H4 (cell line): Measurements from ENCODE around the gene ADAMTS3. TPM values are rescaled to one million over a fixed set of nuclear protein-coding genes. Genes with fewer than 3 reads are reported as not detected.

Experiments
- DNase-seq: peaks from one replicate; pipeline ENCODE4 v3.0.0-alpha.2; 2015; ENCODE audit warnings: low spot score
- total RNA-seq: library from RNA; depleted of rRNA; stranded (reverse); fragments of >200 nt; shearing (Covaris generic); gene quantifications from 2 replicates; pipeline ENCODE4 v1.2.3, GENCODE V29; 2014; rRNA removed

The ADAMTS3 gene
- total RNA-seq = 6.4 and 7.6 TPM in 2 replicates

DNA sequence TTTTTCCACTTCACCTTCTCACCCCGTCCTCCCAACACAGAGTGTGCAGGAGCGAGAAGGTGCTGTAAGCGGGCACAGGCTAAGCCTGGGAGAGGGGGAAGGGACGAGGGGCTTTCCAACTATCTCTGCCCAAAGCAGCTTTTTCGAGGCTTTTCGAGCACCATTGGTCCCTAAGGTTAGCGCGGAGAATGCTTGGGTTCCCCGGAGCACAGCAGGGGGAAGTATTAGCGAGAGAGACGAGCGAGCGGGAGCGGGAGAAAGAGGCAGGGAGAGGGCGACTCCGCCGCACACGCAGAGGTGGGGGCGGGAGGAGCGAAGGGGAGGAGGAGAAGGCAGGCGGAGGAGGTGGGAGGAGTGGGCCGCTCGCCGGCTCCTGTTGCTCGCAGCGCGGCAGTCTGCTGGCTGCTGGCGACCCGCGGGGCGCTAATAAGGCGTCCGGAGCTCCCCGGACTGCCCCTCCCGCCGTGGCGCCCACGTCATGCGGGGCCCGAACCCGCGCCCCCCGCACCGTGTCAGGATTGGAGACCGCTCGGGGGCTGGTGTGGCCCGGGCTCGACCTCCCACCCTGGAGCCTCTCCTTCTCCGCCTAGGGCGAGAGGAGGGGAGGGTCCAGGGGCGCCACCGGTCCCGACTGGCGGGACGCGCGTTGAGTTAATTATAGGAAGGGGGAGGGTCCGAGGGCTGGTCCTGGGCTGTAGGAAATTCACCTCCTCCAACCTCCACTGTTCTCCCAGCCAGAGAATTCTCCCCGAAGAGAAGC is at the start of gene ADAMTS3:
TSS of gene ADAMTS3 (minus strand) at position 263 of the 760 bp plus-strand sequence. CDS start 459 bp downstream, outside the sequence.
- peak; percentile 64 for DNase-seq

GRCh38 chr4:72613959-72614358 is 44.9 kb upstream of the ADAMTS3 start:
- DNase-seq = no peak

DNA sequence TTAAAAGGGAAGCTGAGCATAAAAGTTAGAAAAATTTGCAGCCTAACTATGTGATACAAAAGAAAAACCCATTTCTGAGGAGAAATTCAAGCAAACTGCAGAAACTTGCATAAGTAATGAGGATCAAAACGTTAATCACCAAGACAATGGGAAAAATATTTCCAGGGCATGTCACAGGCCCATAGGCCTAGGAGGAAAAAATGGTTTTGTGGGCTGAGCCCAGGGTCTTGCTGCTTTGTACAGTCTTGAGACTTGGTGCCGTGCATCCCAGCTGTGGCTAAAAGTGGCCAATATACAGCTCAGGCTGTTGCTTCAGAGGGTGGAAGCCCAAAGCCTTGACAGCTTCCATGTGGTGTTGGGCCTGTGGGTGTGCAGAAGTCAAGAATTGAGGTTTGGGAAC is 37.7 kb upstream of the ADAMTS3 start:
- DNase-seq = no peak

DNA sequence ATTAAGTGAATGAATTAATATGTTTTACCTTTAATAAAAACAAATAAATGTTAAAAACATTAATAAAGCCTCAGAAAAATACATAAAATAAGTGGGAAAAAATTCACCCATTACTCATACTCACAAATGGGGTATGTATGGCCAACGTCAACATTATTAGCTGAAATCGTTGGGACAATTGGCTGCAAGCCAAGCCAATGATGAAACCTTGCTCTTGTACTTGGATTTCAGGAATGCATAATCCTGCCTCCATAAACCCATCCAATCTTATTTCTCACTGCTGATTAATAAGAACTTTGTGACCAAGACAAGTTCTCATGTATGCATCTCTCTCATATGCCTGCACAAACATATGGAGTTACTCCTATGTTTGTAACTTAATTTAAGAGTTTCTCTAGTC is 35.3 kb upstream of the ADAMTS3 start:
- DNase-seq = no peak

DNA sequence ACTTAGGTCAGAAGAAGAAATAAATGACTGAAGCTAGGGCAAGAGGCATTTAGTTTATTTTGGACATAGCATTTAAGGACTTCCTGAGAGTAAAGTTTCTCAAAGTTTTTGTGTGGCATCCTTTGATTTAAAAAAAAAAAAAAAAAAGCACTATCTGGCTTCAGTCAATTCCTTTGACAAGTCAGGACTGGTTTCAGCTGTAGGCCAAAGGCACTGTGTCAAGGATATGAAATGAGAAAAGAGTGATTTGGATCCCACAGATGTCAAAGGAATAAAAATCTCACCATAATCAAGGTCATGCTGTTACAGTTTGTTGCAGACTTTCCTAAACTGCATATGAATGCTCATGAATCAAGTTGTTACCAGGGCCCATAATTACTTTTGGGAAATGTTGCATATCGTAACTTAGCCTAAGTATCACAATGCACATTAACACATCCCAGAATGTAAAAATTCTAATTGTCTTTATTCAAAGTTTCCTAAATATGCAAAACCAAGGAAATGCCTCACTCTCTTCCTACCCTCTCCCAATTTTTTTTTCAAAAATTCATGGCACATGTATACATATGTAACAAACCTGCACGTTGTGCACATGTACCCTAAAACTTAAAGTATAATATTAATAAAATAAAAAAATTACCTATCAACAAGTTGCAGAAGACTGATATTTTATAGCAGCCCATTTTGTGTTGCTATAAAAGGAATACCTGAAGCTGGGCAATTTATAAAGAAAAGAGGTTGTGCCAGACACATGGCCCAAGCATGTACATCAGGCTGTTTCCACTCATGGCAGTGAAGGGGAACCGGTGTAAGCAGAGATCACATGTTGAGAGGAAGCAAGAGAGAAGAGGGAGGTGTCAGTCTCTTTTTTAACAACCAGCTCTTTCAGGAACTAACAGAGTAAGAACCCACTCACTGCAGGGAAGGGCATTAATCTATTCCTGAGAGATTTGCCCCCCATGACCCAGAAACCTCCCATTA is 33.7 kb upstream of the ADAMTS3 start:
- DNase-seq = no peak

- no peak for DNase-seq
These were observed 22.8 kb upstream of the ADAMTS3 start for GRCh38 chr4:72591547-72592454.

DNA sequence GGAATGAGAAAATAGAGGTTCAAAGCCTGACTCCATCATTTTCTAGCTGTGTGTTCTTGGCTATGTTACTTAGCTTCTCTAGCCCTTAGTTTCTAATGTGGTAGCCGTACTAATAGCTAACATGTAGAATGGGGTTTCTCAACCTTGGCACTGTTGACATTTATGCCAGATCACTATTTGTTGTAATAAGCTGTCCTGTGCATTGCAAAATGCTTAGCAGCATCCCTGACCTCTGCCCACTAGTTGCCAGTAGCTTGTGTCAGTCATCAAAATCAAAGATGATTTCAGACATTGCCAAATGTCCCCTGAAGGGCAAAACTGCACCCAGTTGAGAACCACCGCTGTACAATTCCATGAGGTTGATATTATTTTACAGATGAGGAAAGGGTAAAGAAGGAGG is 18.3 kb upstream of the ADAMTS3 start:
- no peak for DNase-seq

DNA sequence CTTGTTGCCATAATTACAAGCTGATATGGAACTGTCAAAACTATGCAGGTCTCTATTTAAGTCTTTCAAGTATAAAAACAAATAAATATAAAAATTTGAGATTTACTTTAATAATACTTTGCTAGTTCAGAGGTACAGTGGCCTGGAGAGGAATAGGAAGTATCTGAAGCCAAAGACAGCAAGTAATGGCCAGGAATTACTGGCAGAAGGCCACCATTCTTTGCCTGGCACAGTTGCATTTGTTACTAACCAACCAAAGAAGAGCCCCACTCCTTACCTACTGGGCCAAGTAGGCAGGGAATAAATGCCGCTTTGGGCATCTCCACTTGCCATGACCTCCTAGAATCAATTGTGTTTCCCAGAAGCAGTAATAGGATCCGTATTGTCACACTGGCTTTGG is 13.8 kb upstream of the ADAMTS3 start:
- no peak for DNase-seq

DNA sequence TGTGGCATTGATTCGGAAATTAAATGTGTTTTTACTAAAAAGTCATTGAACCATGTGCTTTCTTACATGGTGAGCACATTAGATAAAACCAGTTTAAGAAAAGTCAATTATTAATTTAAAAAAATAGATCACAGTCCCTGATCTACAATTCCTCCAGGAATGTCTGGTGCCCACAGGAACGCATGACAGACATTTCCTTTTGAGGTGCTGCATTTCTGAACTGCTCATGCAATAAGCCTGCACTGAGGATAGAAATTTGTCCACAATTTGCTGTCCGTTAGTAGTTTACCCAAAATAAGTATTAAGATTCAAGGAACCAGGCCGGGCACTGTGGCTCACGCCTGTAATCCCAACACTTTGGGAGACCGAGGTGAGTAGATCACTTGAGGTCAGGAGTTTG is 8.2 kb upstream of the ADAMTS3 start:
- no peak for DNase-seq

- no peak for DNase-seq
These were observed 2.3 kb upstream of the ADAMTS3 start for GRCh38 chr4:72571337-72571736.

DNA sequence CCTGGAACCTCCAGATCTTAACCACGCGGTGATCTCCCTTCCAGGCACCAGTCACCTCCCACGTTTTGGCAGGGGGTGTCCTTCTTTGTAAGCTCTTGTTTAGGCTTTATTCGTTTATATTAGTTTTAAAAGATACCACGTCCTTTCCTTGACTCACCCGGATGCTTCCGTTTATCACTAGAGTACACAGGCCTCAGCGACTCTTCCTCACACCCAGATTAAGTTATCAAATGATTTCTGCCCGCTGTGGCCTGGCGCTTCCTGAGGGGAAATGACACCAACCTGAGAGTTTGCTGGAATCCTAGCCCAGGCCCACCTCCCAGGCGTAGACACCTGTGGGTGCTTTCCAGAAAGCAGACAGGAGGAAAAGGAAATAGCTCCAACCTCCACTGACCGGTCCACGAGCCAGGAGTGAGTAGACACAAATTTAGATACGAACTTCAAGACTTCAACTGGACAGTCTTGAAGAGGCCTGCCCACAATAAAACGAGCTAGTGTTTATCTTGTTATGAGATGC is 756 bp upstream of the ADAMTS3 start:
- DNase-seq = no peak

DNA sequence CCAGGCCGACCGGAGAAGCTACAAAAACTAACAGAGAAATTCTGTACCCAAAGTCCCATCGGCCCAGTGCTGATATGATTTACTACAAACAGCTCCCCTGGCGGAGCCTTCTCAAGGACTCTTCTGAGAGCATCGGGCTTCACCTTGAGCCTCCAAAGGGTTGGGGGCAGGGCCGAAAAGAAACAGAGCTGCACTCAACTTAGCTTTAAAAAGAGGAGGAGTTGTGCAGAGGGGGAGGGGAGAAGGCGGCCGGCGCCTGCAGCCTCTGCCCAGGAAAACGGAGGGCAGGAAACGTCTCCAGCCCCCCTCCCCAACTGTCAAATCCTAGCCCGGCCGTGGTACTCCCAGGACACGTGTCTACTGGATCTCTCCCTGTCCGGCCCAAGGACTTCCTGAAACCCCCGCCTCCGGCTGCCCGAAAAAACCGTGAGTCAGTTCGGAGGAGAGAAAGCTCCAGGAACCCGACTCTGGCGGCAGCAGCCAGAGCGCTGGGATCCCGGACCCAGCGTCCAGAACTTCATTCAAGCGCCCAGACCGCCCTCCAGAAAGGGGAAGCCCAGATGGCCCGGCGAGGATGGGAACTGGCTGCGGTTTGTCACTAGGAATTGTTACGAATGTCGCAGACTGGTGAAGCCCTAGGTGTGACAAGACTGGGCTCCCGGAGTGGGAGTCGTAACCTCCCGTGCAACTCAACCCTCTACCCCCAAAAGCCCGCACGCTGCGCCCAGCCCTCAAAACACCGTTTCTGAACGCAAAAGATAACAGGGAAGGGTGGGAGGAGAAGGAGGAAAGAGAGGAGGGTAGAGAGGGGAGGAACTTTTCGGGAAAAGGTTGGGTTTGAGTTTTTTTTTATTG is 973 bp downstream of the ADAMTS3 start:
- DNase-seq = peak; percentile 91

- DNase-seq = no peak
These were observed 2.0 kb downstream of the ADAMTS3 start for GRCh38 chr4:72567036-72567435.

- DNase-seq = no peak
These were observed 2.5 kb downstream of the ADAMTS3 start for GRCh38 chr4:72566464-72566972.

- no peak for DNase-seq
These were observed 4.2 kb downstream of the ADAMTS3 start for GRCh38 chr4:72564789-72565188.

- DNase-seq = no peak
These were observed 4.8 kb downstream of the ADAMTS3 start for GRCh38 chr4:72564184-72564583.

GRCh38 chr4:72558655-72559054 is 10.4 kb downstream of the ADAMTS3 start:
- no peak for DNase-seq

GRCh38 chr4:72557021-72557420 is 12.0 kb downstream of the ADAMTS3 start:
- DNase-seq = no peak

- DNase-seq = no peak
These were observed 13.6 kb downstream of the ADAMTS3 start for GRCh38 chr4:72555377-72555831.
